Measurements from ENCODE around the gene NPBWR2. TPM values are rescaled to one million over a fixed set of nuclear protein-coding genes. Genes with fewer than 3 reads are reported as not detected.

Gene NPBWR2
- total and polyA plus RNA-seq, 9 donors: not detected

DNA sequence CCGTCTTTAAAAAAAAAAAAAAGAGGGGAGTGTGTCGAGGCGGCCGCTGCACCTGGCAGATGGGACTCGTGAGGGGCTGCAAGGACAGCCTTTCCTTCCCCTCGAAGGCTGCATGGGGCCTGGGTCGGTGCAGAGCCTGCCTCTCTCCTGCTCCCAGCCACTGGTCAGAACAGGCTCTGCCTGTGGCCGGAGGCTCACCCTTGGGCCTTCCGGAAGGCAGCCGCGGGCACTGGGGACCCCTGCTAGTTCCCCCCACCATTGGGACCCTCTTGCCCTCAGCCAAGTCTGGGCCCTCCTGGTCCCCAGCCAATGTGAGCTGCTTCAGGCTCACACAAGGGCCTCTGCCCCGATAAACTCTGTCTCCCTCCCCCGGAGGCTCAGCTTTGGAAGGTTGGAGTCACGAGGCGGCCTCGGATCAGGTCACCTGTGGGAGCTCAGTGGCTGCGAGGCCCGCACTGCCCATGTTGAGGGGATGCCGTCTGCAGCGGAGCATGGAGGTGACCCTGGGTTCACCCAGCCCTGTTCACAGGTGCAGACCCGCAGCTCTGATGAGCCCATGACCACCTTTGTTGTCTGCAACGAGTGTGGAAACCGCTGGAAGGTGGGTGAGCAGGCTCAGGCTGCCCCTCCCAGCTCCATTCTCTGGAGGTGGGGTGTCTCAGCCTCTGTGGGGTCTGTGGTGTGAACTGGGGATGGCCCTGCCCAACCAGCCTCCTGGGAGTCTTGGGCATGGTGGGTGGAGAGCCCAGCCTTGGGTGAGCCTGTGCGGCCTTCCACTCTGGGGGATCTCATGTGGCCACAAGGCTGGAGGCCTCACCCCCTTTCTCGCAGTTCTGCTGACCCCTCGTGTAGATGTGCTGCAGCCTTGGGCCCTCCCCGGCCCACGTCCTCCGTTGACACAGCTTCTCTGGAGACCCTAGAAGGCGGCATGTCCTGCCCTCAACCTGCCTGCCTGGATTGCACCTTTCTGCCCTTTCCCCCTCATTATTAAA lies 35.7 kb downstream of the NPBWR2 start:
- Histone ChIP-seq H3K27me3 (no peaks in the 10 kb centered on the region), H3K4me1 (ENCODE audit: insufficient read depth) (no peaks in the 10 kb centered on the region), H3K4me3 (no peak overlapping the region), H3K27ac (no peak overlapping the region), H3K9me3 (no peaks in the 10 kb centered on the region), H3K36me3 (no peaks in the 10 kb centered on the region)
- TF ChIP-seq, protein P1, sequence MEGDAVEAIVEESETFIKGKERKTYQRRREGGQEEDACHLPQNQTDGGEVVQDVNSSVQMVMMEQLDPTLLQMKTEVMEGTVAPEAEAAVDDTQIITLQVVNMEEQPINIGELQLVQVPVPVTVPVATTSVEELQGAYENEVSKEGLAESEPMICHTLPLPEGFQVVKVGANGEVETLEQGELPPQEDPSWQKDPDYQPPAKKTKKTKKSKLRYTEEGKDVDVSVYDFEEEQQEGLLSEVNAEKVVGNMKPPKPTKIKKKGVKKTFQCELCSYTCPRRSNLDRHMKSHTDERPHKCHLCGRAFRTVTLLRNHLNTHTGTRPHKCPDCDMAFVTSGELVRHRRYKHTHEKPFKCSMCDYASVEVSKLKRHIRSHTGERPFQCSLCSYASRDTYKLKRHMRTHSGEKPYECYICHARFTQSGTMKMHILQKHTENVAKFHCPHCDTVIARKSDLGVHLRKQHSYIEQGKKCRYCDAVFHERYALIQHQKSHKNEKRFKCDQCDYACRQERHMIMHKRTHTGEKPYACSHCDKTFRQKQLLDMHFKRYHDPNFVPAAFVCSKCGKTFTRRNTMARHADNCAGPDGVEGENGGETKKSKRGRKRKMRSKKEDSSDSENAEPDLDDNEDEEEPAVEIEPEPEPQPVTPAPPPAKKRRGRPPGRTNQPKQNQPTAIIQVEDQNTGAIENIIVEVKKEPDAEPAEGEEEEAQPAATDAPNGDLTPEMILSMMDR (IDR thresholded peaks at IDR 0.05): no peak
- TF ChIP-seq EP300 (IDR thresholded peaks at IDR 0.05) (no peak), POLR2A (IDR thresholded peaks at IDR 0.05) (no peak)
- DNase-seq: no peak
- intact Hi-C loops (cut with DNase I): no loop called here
- WGBS, 3 donors: 75 to 84% (median 77%) methylated on average over 25 to 30 of the region's 30 CpGs

DNA sequence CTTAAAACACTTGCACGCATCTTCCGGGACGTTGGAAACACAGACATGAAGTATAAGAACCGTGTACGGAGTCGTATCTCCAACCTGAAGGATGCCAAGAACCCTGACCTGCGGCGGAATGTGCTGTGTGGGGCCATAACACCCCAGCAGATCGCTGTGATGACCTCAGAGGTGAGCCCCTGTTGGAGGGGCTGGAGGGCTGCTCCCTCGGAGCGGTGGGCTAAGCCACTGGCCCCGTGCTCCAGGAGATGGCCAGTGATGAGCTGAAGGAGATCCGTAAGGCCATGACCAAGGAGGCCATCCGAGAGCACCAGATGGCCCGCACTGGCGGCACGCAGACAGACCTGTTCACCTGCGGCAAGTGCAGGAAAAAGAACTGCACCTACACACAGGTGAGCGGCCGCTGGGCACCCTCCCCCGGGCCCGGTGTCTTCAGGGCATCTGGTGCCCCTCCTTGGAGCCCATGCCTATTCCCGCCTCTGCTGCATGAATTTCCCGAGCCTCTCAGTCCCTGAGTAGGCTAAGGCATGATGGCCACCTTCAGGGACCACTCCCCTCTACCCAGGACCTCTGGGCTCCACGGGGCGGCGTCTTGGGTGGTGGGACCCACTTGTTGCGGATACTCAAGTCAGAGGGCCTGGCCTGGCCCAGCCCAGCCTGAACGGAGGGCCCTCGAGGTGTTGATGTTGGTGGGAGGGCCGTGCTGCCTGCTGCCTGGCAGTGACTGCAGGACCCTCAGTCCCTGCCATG lies 36.9 kb downstream of the NPBWR2 start:
- TF ChIP-seq EP300 (IDR thresholded peaks at IDR 0.05) (no peak), POLR2A (IDR thresholded peaks at IDR 0.05) (no peak)
- TF ChIP-seq, protein P1 (IDR thresholded peaks at IDR 0.05): no peak
- intact Hi-C loops (cut with DNase I): no loop called here
- no peak overlapping the region for H3K27ac ChIP-seq
- 87 to 91% (median 89%) methylated on average over 29 to 31 of the region's 31 CpGs for WGBS, 3 donors
- no peak overlapping the region for H3K4me3 ChIP-seq
- no peaks in the 10 kb centered on the region for H3K9me3 ChIP-seq
- H3K36me3 ChIP-seq: no peaks in the 10 kb centered on the region
- H3K4me1 ChIP-seq (ENCODE audit: insufficient read depth): no peaks in the 10 kb centered on the region
- no peaks in the 10 kb centered on the region for H3K27me3 ChIP-seq
- no peak for DNase-seq

GRCh38 chr20:64069614-64070243 lies 37.6 kb downstream of the NPBWR2 start:
- Histone ChIP-seq H3K4me1 (ENCODE audit: insufficient read depth) (no peaks in the 10 kb centered on the region), H3K27ac (no peak overlapping the region), H3K4me3 (no peak overlapping the region), H3K9me3 (no peaks in the 10 kb centered on the region), H3K36me3 (no peaks in the 10 kb centered on the region), H3K27me3 (no peaks in the 10 kb centered on the region)
- WGBS, 3 donors: 54 to 59% (median 56%) methylated on average over 13 to 14 of the region's 14 CpGs
- no peak for DNase-seq
- intact Hi-C loops (cut with DNase I): no loop called here
- TF ChIP-seq, protein P1 (IDR thresholded peaks at IDR 0.05): no peak
- TF ChIP-seq EP300 (IDR thresholded peaks at IDR 0.05) (no peak), POLR2A (IDR thresholded peaks at IDR 0.05) (no peak)

- H3K27ac ChIP-seq: no peak overlapping the region
- WGBS, 3 donors: 90 to 94% (median 91%) methylated on average over 19 to 20 of the region's 20 CpGs
- TF ChIP-seq POLR2A (IDR thresholded peaks at IDR 0.05): no peak
- no peak overlapping the region for H3K4me3 ChIP-seq
- H3K9me3 ChIP-seq: no peaks in the 10 kb centered on the region
- H3K36me3 ChIP-seq: no peaks in the 10 kb centered on the region
- intact Hi-C loops (cut with DNase I): no loop called here
- H3K4me1 ChIP-seq (ENCODE audit: insufficient read depth): peaks cover 1% of the 10 kb centered on the region
- no peak for DNase-seq
- H3K27me3 ChIP-seq: no peaks in the 10 kb centered on the region
Measured at GRCh38 chr20:64069209-64069613, 38.2 kb downstream of the NPBWR2 start.
